Measurements from ENCODE around the gene RTP2.

The RTP2 gene

DNA sequence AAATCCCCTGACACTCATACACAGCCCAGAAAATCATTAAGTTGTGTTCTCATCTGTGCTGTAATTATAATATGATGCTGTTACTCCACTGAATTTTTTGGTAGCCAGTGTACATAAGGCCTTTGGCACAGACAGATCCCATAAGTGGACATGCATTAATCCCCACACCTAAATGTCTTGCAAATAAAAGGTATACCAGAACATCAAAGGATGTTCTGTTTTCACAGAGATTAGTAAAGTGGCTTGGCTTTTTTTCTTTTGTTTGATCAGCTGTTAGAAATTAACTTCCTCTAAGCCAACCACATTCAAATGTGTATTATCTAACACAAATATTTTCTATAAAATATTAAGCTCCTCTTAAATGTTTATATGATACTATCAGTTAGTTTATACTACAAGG is 34.8 kb downstream of the RTP2 start:
- DNase-seq (ENCODE audit: low spot score), result no peak

DNA sequence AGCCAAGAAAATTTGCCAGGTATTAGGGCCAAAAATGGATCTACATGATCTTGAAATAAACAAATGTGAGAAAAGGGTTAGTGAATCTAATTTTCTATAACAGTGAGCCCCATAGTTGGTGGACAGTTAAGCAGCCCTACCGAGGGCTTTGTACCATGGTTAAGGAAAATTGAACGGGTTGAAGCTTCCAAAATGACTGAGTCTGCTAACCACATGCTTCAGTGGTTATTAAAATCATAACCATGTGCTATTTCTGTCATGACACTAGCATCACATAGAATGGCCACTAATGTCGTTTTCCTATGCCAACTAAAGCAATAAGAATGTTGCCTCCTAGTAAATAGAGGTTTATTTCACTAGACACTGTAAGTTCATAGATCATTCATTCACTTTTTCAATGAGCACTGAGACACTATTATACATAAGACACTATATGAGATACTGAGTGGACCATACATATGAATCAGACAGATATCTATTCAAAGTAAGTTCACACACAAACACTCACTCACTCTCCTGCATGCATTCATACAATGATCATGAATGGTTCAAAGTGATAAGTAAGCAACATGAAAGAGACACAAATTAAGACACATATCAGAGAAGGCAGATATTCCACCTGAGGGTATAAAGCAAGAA is 36.5 kb downstream of the RTP2 start:
- DNase-seq (ENCODE audit: low spot score), result no peak

DNA sequence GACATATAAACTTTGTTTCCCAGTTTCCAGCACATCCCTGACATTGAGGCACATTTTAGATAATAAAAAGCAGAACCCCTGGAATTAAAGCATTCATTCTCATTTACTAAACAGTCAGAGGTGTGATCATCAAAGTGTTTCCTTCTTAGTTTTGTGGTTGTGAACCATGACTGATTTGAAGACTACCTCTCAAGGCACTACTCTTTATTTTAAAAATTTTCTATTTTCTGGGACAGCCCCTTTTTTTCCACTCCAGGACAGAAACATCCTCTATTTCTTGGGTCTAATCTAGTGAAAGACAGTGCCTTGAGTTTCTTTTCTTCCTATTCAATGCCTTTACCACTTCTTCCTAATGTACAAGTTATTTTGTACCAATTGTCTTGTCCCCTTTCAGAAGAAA is 37.3 kb downstream of the RTP2 start:
- DNase-seq (ENCODE audit: low spot score), result no peak

DNA sequence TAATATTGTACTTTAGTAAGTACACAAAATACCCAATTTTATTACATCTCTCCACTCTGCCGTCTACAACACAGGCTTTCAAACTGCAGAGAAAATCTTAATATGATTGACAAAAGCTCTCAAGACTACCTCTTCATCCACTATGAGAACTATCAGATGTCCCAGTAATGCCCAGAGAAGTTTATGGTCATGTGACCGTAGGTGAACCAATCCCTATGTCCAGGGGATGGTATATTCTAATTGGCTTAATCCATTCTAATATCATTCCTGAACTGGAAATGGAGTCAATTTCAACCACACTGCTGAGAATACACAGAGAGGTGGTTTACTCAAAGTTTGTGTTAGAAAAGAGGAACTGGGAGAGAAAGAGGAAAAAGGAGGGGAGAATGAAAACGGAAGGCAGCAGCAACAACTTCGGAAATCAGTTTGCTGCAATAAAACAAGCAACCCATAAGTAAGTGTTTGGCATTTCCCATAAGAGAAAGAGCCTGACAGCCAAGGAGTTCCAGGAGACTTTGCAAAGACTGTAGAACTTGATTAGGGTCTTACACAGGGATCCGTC is 39.4 kb downstream of the RTP2 start:
- no peak for DNase-seq (ENCODE audit: low spot score)

DNA sequence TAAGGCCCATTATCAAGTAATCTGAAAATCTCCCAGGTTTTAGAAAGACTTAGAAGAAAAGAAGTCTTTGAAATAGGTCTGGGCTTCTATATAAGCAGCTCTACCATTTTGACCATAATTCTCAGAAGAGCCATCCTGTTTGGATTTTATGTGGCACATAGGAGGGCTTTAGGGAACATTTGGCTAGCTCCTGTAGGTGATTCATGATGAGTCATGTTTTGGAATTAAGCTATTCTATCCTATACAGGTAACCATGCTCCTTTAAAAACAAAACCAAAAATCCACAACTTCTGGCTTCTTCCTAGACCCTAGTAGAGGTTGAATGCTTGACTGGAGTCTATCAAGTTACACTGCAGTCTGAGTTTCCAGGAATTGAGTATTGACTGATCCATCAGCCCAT is 41.1 kb downstream of the RTP2 start:
- no peak for DNase-seq (ENCODE audit: low spot score)

DNA sequence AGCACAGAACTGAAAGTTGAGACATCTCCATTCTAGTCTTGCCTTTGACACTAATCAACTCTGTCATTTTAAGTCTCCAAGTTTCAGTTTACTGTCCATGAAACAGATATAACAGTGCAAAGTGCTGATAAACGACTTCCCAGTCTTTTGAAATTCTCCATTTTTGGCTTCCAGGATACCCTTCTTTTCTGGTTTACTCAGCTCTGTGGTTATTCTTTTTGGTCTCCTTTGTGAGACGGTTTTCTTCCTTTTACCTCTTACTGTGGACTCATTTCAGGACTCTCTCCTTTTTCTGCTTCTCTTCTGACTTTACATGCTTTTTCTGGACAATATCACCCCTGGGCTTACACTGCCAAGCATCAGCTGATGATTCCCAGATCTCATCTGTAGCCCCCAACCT is 51.1 kb downstream of the RTP2 start:
- DNase-seq (ENCODE audit: low spot score), result no peak
